ENCODE data around the gene COQ10B. TPM values are rescaled to one million over a fixed set of nuclear protein-coding genes. Genes with fewer than 3 reads are reported as not detected.
"Not testable (repeated sequence)": the region's sequence is repeated elsewhere in the genome, so short reads cannot be mapped to it uniquely, and the experiment has no call there.

The COQ10B gene
- total RNA-seq, 1 donor from 2014 or later: 9.1 TPM

GRCh38 chr2:197437380-197437779 lies 16.0 kb upstream of the COQ10B start:
- Mint-ChIP-seq H3K27ac (ENCODE audit: unreplicated experiment) (no peak overlapping the region), H3K4me1 (peaks cover 30% of the 10 kb centered on the region), H3K4me3 (peak overlapping the region; percentile 79), H3K9me3 (no peaks in the 10 kb centered on the region), H3K36me3 (ENCODE audit: low read depth) (no peaks in the 10 kb centered on the region), H3K27me3 (ENCODE audit: low read depth) (no peaks in the 10 kb centered on the region)
- DNase-seq (ENCODE audit: low read depth, low spot score): no peak
- TF ChIP-seq CTCF (conservative IDR thresholded peaks at IDR 0.05): no peak

GRCh38 chr2:197442857-197443256 lies 10.5 kb upstream of the COQ10B start:
- no peak for TF ChIP-seq CTCF (conservative IDR thresholded peaks at IDR 0.05)
- H3K4me1 Mint-ChIP-seq: peaks cover 4% of the 10 kb centered on the region
- no peaks in the 10 kb centered on the region for H3K27me3 Mint-ChIP-seq (ENCODE audit: low read depth)
- H3K27ac Mint-ChIP-seq (ENCODE audit: unreplicated experiment): no peak overlapping the region
- DNase-seq (ENCODE audit: low read depth, low spot score): no peak
- no peaks in the 10 kb centered on the region for H3K36me3 Mint-ChIP-seq (ENCODE audit: low read depth)
- no peak overlapping the region for H3K4me3 Mint-ChIP-seq
- no peaks in the 10 kb centered on the region for H3K9me3 Mint-ChIP-seq

- Mint-ChIP-seq H3K36me3 (ENCODE audit: low read depth) (no peaks in the 10 kb centered on the region), H3K4me3 (no peak overlapping the region), H3K27me3 (ENCODE audit: low read depth) (no peaks in the 10 kb centered on the region), H3K9me3 (no peaks in the 10 kb centered on the region), H3K4me1 (peaks cover 4% of the 10 kb centered on the region), H3K27ac (ENCODE audit: unreplicated experiment) (no peak overlapping the region)
- TF ChIP-seq CTCF (conservative IDR thresholded peaks at IDR 0.05): no peak
- no peak for DNase-seq (ENCODE audit: low read depth, low spot score)
Measured at GRCh38 chr2:197445746-197446145, 7.6 kb upstream of the COQ10B start.

- Mint-ChIP-seq H3K4me3 (no peak overlapping the region), H3K4me1 (peaks cover 4% of the 10 kb centered on the region), H3K27ac (ENCODE audit: unreplicated experiment) (no peak overlapping the region), H3K27me3 (ENCODE audit: low read depth) (no peaks in the 10 kb centered on the region), H3K9me3 (no peaks in the 10 kb centered on the region), H3K36me3 (ENCODE audit: low read depth) (no peaks in the 10 kb centered on the region)
- DNase-seq (ENCODE audit: low read depth, low spot score): no peak
- no peak for TF ChIP-seq CTCF (conservative IDR thresholded peaks at IDR 0.05)
Measured at GRCh38 chr2:197446844-197447243, 6.5 kb upstream of the COQ10B start.

- Mint-ChIP-seq H3K27ac (ENCODE audit: unreplicated experiment) (no peak overlapping the region), H3K9me3 (no peaks in the 10 kb centered on the region), H3K4me3 (no peak overlapping the region), H3K27me3 (ENCODE audit: low read depth) (no peaks in the 10 kb centered on the region), H3K4me1 (peaks cover 23% of the 10 kb centered on the region), H3K36me3 (ENCODE audit: low read depth) (no peaks in the 10 kb centered on the region)
- TF ChIP-seq CTCF (conservative IDR thresholded peaks at IDR 0.05): no peak
- DNase-seq (ENCODE audit: low read depth, low spot score): no peak
Measured at GRCh38 chr2:197450465-197450864, 2.9 kb upstream of the COQ10B start.

DNA sequence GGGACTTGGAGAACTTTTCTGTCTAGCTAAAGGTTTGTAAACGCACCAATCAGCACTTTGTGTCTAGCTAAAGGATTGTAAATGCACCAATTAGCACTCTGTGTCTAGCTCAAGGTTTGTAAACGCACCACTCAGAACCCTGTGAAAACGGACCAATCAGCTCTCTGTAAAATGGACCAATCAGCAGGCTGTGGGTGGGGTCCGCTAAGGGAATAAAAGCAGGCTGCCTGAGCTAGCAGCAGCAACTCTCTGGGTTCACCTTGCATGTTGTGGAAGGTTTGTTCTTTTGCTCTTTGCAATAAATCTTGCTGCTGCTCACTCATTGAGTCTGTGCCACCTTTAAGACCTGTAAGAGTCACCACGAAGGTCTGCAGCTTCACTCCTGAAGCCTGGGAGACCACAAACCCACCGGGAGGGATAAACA lies 2.4 kb upstream of the COQ10B start:
- peak overlapping the region; percentile 86 for H3K4me3 Mint-ChIP-seq
- H3K27ac Mint-ChIP-seq (ENCODE audit: unreplicated experiment); H3K36me3 Mint-ChIP-seq (ENCODE audit: low read depth); H3K27me3 Mint-ChIP-seq (ENCODE audit: low read depth); H3K9me3 Mint-ChIP-seq; DNase-seq (ENCODE audit: low read depth, low spot score): not testable (repeated sequence)
- H3K4me1 Mint-ChIP-seq: peaks cover 23% of the 10 kb centered on the region
